T-helper 17 cell (primary cell): Measurements from ENCODE around the gene AMN1. TPM values are rescaled to one million over a fixed set of nuclear protein-coding genes. Genes with fewer than 3 reads are reported as not detected.
"Not testable (repeated sequence)": the region's sequence is repeated elsewhere in the genome, so short reads cannot be mapped to it uniquely, and the experiment has no call there.

ENCODE experiments used
- ATAC-seq: fragments of 150-1000 bp; cut with Tn5 transposase; 2 replicates; pipeline ENCODE4 v1.10.0; 2021; ENCODE audit warnings: mild to moderate bottlenecking, moderate library complexity
- DNase-seq, 3 donors: peaks; one replicate each; pipeline versions ENCODE4 v3.0.0 to v3.0.0-alpha.2; 2020 to 2021
- H3K9me3 ChIP-seq: one replicate; pipeline ENCODE4 v1.7.0; 2013; ENCODE audit warnings: low read length, mild to moderate bottlenecking; ENCODE audit not compliant: control insufficient read depth, poor library complexity, severe bottlenecking
- H3K27ac Mint-ChIP-seq: one replicate; pipeline ENCODE4 v1.8.0; 2022; ENCODE audit warnings: mild to moderate bottlenecking, moderate library complexity, mixed read lengths
- H3K27me3 Mint-ChIP-seq: one replicate; pipeline ENCODE4 v1.8.0; 2022; ENCODE audit warnings: mixed read lengths
- H3K36me3 Mint-ChIP-seq: one replicate; pipeline ENCODE4 v1.8.0; 2022; ENCODE audit warnings: low read depth, mixed read lengths
- H3K4me1 Mint-ChIP-seq: one replicate; pipeline ENCODE4 v1.8.0; 2022; ENCODE audit warnings: mild to moderate bottlenecking, mixed read lengths
- H3K4me3 Mint-ChIP-seq: one replicate; pipeline ENCODE4 v1.8.0; 2022; ENCODE audit warnings: mild to moderate bottlenecking, moderate library complexity, mixed read lengths
- total RNA-seq, 4 donors: library from RNA in 2 of 4; stranded (reverse) in 2 of 4; gene quantifications; one replicate each; pipeline ENCODE4 v1.2.3 and lab custom pipeline; 2022 to 2026

The AMN1 gene
- total RNA-seq, 2 donors from 2014 or later: 2.0 to 4.6 TPM

GRCh38 chr12:31749024-31749704 is 20.3 kb upstream of the AMN1 start:
- Mint-ChIP-seq H3K27ac (no peak overlapping the region), H3K36me3 (peaks cover 3% of the 10 kb centered on the region), H3K4me3 (peak overlapping the region; percentile 13), H3K27me3 (no peaks in the 10 kb centered on the region), H3K4me1 (peaks cover 28% of the 10 kb centered on the region)
- DNase-seq (peak in 1 of 3 donors; percentile 15), ATAC-seq (peak; percentile 86)
- no peaks in the 10 kb centered on the region for H3K9me3 ChIP-seq

- DNase-seq: no peak
- peaks cover 3% of the 10 kb centered on the region for H3K36me3 Mint-ChIP-seq
- no peak overlapping the region for H3K4me3 Mint-ChIP-seq
- H3K27ac Mint-ChIP-seq: no peak overlapping the region
- peaks cover 35% of the 10 kb centered on the region for H3K4me1 Mint-ChIP-seq
- no peaks in the 10 kb centered on the region for H3K9me3 ChIP-seq
- no peak for ATAC-seq
- no peaks in the 10 kb centered on the region for H3K27me3 Mint-ChIP-seq
These were observed 16.4 kb upstream of the AMN1 start for GRCh38 chr12:31745242-31745641.

GRCh38 chr12:31744363-31744762 is 15.5 kb upstream of the AMN1 start:
- H3K36me3 Mint-ChIP-seq, H3K9me3 ChIP-seq, H3K27ac Mint-ChIP-seq, H3K4me3 Mint-ChIP-seq, DNase-seq, ATAC-seq, H3K27me3 Mint-ChIP-seq: not testable (repeated sequence)
- peaks cover 32% of the 10 kb centered on the region for H3K4me1 Mint-ChIP-seq

- Mint-ChIP-seq H3K36me3 (no peaks in the 10 kb centered on the region), H3K27me3 (no peaks in the 10 kb centered on the region), H3K4me1 (peaks cover 29% of the 10 kb centered on the region), H3K27ac (peak overlapping the region; percentile 83), H3K4me3 (no peak overlapping the region)
- ATAC-seq (peak; percentile 45), DNase-seq (no peak)
- H3K9me3 ChIP-seq: no peaks in the 10 kb centered on the region
These were observed 14.1 kb upstream of the AMN1 start for GRCh38 chr12:31742891-31743290.

GRCh38 chr12:31740628-31741027 is 11.8 kb upstream of the AMN1 start:
- ATAC-seq: no peak
- H3K9me3 ChIP-seq: no peaks in the 10 kb centered on the region
- no peaks in the 10 kb centered on the region for H3K27me3 Mint-ChIP-seq
- H3K4me1 Mint-ChIP-seq: peaks cover 31% of the 10 kb centered on the region
- no peak overlapping the region for H3K27ac Mint-ChIP-seq
- no peaks in the 10 kb centered on the region for H3K36me3 Mint-ChIP-seq
- H3K4me3 Mint-ChIP-seq: no peak overlapping the region
- no peak for DNase-seq

- H3K4me3 Mint-ChIP-seq: no peak overlapping the region
- H3K27me3 Mint-ChIP-seq: no peaks in the 10 kb centered on the region
- no peaks in the 10 kb centered on the region for H3K36me3 Mint-ChIP-seq
- no peaks in the 10 kb centered on the region for H3K9me3 ChIP-seq
- H3K27ac Mint-ChIP-seq: peak overlapping the region; percentile 29
- DNase-seq (no peak), ATAC-seq (no peak)
- H3K4me1 Mint-ChIP-seq: peaks cover 37% of the 10 kb centered on the region
These were observed 8.9 kb upstream of the AMN1 start for GRCh38 chr12:31737763-31738162.

- no peaks in the 10 kb centered on the region for H3K9me3 ChIP-seq
- no peak for DNase-seq
- peaks cover 35% of the 10 kb centered on the region for H3K4me1 Mint-ChIP-seq
- H3K27ac Mint-ChIP-seq: peak overlapping the region; percentile 29
- no peak overlapping the region for H3K4me3 Mint-ChIP-seq
- no peak for ATAC-seq
- H3K36me3 Mint-ChIP-seq: no peaks in the 10 kb centered on the region
- no peaks in the 10 kb centered on the region for H3K27me3 Mint-ChIP-seq
These were observed 8.5 kb upstream of the AMN1 start for GRCh38 chr12:31737345-31737744.

- no peaks in the 10 kb centered on the region for H3K9me3 ChIP-seq
- DNase-seq (peak in 2 of 3 donors; percentile 23 to 49), ATAC-seq (peak; percentile 94)
- Mint-ChIP-seq H3K27me3 (no peaks in the 10 kb centered on the region), H3K36me3 (no peaks in the 10 kb centered on the region), H3K27ac (peak overlapping the region; percentile 29), H3K4me3 (no peak overlapping the region), H3K4me1 (peaks cover 30% of the 10 kb centered on the region)
These were observed 7.7 kb upstream of the AMN1 start for GRCh38 chr12:31736472-31736871.

GRCh38 chr12:31733549-31734432 is 5.0 kb upstream of the AMN1 start:
- not testable (repeated sequence) for ATAC-seq
- peak overlapping the region; percentile 82 for H3K27ac Mint-ChIP-seq

GRCh38 chr12:31732926-31733548 is 4.2 kb upstream of the AMN1 start:
- Mint-ChIP-seq H3K27ac (peak overlapping the region; percentile 82), H3K36me3 (no peaks in the 10 kb centered on the region), H3K4me1 (peaks cover 36% of the 10 kb centered on the region), H3K27me3 (no peaks in the 10 kb centered on the region), H3K4me3 (no peak overlapping the region)
- ATAC-seq (no peak), DNase-seq (no peak)
- H3K9me3 ChIP-seq: no peaks in the 10 kb centered on the region

More at GRCh38 chr12:31733549-31734432, 5.0 kb upstream of the AMN1 start:
- not testable (repeated sequence) for H3K9me3 ChIP-seq, H3K36me3 Mint-ChIP-seq, H3K27me3 Mint-ChIP-seq
- peak in 1 of 3 donors; percentile 15 for DNase-seq
- peak overlapping the region; percentile 34 for H3K4me3 Mint-ChIP-seq
- peaks cover 35% of the 10 kb centered on the region for H3K4me1 Mint-ChIP-seq

GRCh38 chr12:31731203-31731602 is 2.4 kb upstream of the AMN1 start:
- ATAC-seq, H3K27me3 Mint-ChIP-seq, DNase-seq, H3K36me3 Mint-ChIP-seq, H3K9me3 ChIP-seq, H3K27ac Mint-ChIP-seq, H3K4me3 Mint-ChIP-seq: not testable (repeated sequence)
- H3K4me1 Mint-ChIP-seq: peaks cover 35% of the 10 kb centered on the region

- Mint-ChIP-seq H3K4me1 (peaks cover 31% of the 10 kb centered on the region), H3K4me3 (peak overlapping the region; percentile 97), H3K27me3 (no peaks in the 10 kb centered on the region), H3K27ac (peak overlapping the region; percentile 98), H3K36me3 (no peaks in the 10 kb centered on the region)
- ATAC-seq (no peak), DNase-seq (no peak)
- no peaks in the 10 kb centered on the region for H3K9me3 ChIP-seq
These were observed 884 bp upstream of the AMN1 start for GRCh38 chr12:31729705-31730104.

- no peaks in the 10 kb centered on the region for H3K9me3 ChIP-seq
- DNase-seq (no peak), ATAC-seq (peak; percentile 35)
- Mint-ChIP-seq H3K27me3 (no peaks in the 10 kb centered on the region), H3K4me3 (peak overlapping the region; percentile 97), H3K36me3 (no peaks in the 10 kb centered on the region), H3K4me1 (peaks cover 32% of the 10 kb centered on the region), H3K27ac (peak overlapping the region; percentile 98)
These were observed 418 bp downstream of the AMN1 start for GRCh38 chr12:31728289-31728916.
